Spinal cord (tissue), 10 donors: ENCODE measurements around the gene PLCL2. TPM values are rescaled to one million over a fixed set of nuclear protein-coding genes. Genes with fewer than 3 reads are reported as not detected.
"Not testable (repeated sequence)": the region's sequence is repeated elsewhere in the genome, so short reads cannot be mapped to it uniquely, and the experiment has no call there.

Experiments
- DNase-seq, 6 donors: peaks; one replicate each; pipeline versions ENCODE4 v3.0.0 to v3.0.0-alpha.2; 2013 to 2015; ENCODE audit warnings: low spot score in 6 of 6, low read depth in 4 of 6
- H3K27ac ChIP-seq: one replicate; pipeline ENCODE4 v1.5.1; 2013; ENCODE audit warnings: low read depth, low read length, control low read depth
- H3K27me3 ChIP-seq: one replicate; pipeline ENCODE4 v1.6.1; 2013; ENCODE audit warnings: low read length; ENCODE audit not compliant: control insufficient read depth, insufficient read depth
- H3K36me3 ChIP-seq: one replicate; pipeline ENCODE4 v1.6.1; 2013; ENCODE audit warnings: low read length; ENCODE audit not compliant: control insufficient read depth, insufficient read depth
- H3K4me1 ChIP-seq: one replicate; pipeline ENCODE4 v1.6.1; 2013; ENCODE audit warnings: low read length; ENCODE audit not compliant: control insufficient read depth, insufficient read depth
- H3K4me3 ChIP-seq: one replicate; pipeline ENCODE4 v1.5.1; 2013; ENCODE audit warnings: low read depth, low read length, control low read depth
- H3K9me3 ChIP-seq: one replicate; pipeline ENCODE4 v1.6.1; 2013; ENCODE audit warnings: low read length; ENCODE audit not compliant: control insufficient read depth, insufficient read depth
- WGBS: methylation state at CpG from one replicate; pipeline ENCODE4 v1.1.5; 2013; ENCODE audit warnings: missing lambda C conversion rate; ENCODE audit not compliant: insufficient coverage; 5-methylcytosine and 5-hydroxymethylcytosine counted together
- polyA plus RNA-seq, 2 donors: library from polyadenylated mRNA; unstranded; fragments of 120-200 nt; gene quantifications; one replicate each; pipeline ENCODE4 v1.2.1, GENCODE V29; 2013; ENCODE audit not compliant: insufficient read length in 2 of 2
- total RNA-seq, 2 donors: library from RNA; depleted of rRNA in 1 of 2; stranded (reverse); fragments of 120-200 nt in 1 of 2; fragments of >200 nt in 1 of 2; gene quantifications; one replicate each; pipeline versions ENCODE4 v1.2.3 to v1.2.4, GENCODE V29; 2013 to 2014
- donor health status: healthy.

PLCL2 gene
- total and polyA plus RNA-seq, 4 donors: 17.1 to 57.5 (median 23.9) TPM

- Histone ChIP-seq H3K36me3 (no peaks in the 10 kb centered on the region), H3K4me3 (no peak overlapping the region), H3K27me3 (no peaks in the 10 kb centered on the region), H3K4me1 (peaks cover 4% of the 10 kb centered on the region), H3K9me3 (no peaks in the 10 kb centered on the region), H3K27ac (no peak overlapping the region)
- whole genome bisulfite sequencing: no CpG with 5 or more reads among the region's 3 CpGs
- no peak for DNase-seq
Measured at GRCh38 chr3:17088017-17088416, 203.3 kb downstream of the PLCL2 start.

GRCh38 chr3:17088602-17089313 lies 204.0 kb downstream of the PLCL2 start:
- H3K4me3 ChIP-seq: no peak overlapping the region
- 89% methylated on average over 4 of the region's 6 CpGs for WGBS
- no peak overlapping the region for H3K27ac ChIP-seq
- no peaks in the 10 kb centered on the region for H3K36me3 ChIP-seq
- no peak for DNase-seq
- no peaks in the 10 kb centered on the region for H3K27me3 ChIP-seq
- no peaks in the 10 kb centered on the region for H3K9me3 ChIP-seq
- H3K4me1 ChIP-seq: peaks cover 4% of the 10 kb centered on the region

- no peaks in the 10 kb centered on the region for H3K9me3 ChIP-seq
- no peaks in the 10 kb centered on the region for H3K27me3 ChIP-seq
- no peaks in the 10 kb centered on the region for H3K36me3 ChIP-seq
- H3K4me1 ChIP-seq: peaks cover 4% of the 10 kb centered on the region
- no peak overlapping the region for H3K27ac ChIP-seq
- DNase-seq: no peak
- no peak overlapping the region for H3K4me3 ChIP-seq
Measured at GRCh38 chr3:17089314-17089700, 204.6 kb downstream of the PLCL2 start.

- Histone ChIP-seq H3K9me3 (no peaks in the 10 kb centered on the region), H3K27ac (no peak overlapping the region), H3K36me3 (no peaks in the 10 kb centered on the region), H3K4me3 (no peak overlapping the region), H3K27me3 (no peaks in the 10 kb centered on the region), H3K4me1 (peaks cover 4% of the 10 kb centered on the region)
- WGBS: 91% methylated on average over 5 of the region's 6 CpGs
- DNase-seq: no peak
Measured at GRCh38 chr3:17090280-17090983, 205.7 kb downstream of the PLCL2 start.

GRCh38 chr3:17091910-17092582 lies 207.3 kb downstream of the PLCL2 start:
- no peaks in the 10 kb centered on the region for H3K9me3 ChIP-seq
- DNase-seq: no peak
- WGBS: 71% methylated on average over 2 of the region's 6 CpGs
- H3K4me3 ChIP-seq: no peak overlapping the region
- no peaks in the 10 kb centered on the region for H3K27me3 ChIP-seq
- H3K27ac ChIP-seq: no peak overlapping the region
- H3K4me1 ChIP-seq: peaks cover 4% of the 10 kb centered on the region
- no peaks in the 10 kb centered on the region for H3K36me3 ChIP-seq

- no peak for DNase-seq
- Histone ChIP-seq H3K36me3 (no peaks in the 10 kb centered on the region), H3K27me3 (no peaks in the 10 kb centered on the region), H3K4me1 (peaks cover 4% of the 10 kb centered on the region), H3K9me3 (no peaks in the 10 kb centered on the region), H3K4me3 (no peak overlapping the region), H3K27ac (no peak overlapping the region)
- 83% methylated on average over 2 of the region's 2 CpGs for WGBS
Measured at GRCh38 chr3:17092583-17092933, 207.8 kb downstream of the PLCL2 start.

GRCh38 chr3:17094551-17094950 lies 209.8 kb downstream of the PLCL2 start:
- H3K27me3 ChIP-seq: no peaks in the 10 kb centered on the region
- H3K27ac ChIP-seq: no peak overlapping the region
- H3K36me3 ChIP-seq: no peaks in the 10 kb centered on the region
- H3K4me3 ChIP-seq: no peak overlapping the region
- H3K4me1 ChIP-seq: no peaks in the 10 kb centered on the region
- H3K9me3 ChIP-seq: no peaks in the 10 kb centered on the region
- no peak for DNase-seq
- 71% methylated on average over 6 of the region's 6 CpGs for WGBS

GRCh38 chr3:17103579-17103978 lies 218.8 kb downstream of the PLCL2 start:
- no peaks in the 10 kb centered on the region for H3K27me3 ChIP-seq
- H3K9me3 ChIP-seq: no peaks in the 10 kb centered on the region
- WGBS: 100% methylated on average over 1 of the region's 1 CpG
- no peak for DNase-seq
- H3K36me3 ChIP-seq: no peaks in the 10 kb centered on the region
- no peak overlapping the region for H3K27ac ChIP-seq
- H3K4me1 ChIP-seq: no peaks in the 10 kb centered on the region
- no peak overlapping the region for H3K4me3 ChIP-seq

- H3K36me3 ChIP-seq, H3K4me3 ChIP-seq, H3K27ac ChIP-seq, DNase-seq, H3K9me3 ChIP-seq, H3K4me1 ChIP-seq, H3K27me3 ChIP-seq: not testable (repeated sequence)
- 80% methylated on average over 1 of the region's 5 CpGs for WGBS
Measured at GRCh38 chr3:17106801-17107200, 222.0 kb downstream of the PLCL2 start.
